Adrenal gland (tissue), 12 donors: ENCODE data around the gene AIF1L. TPM values are rescaled to one million over a fixed set of nuclear protein-coding genes. Genes with fewer than 3 reads are reported as not detected.

Source experiments
- DNase-seq, 7 donors: peaks; one replicate each; pipeline ENCODE4 v3.0.0-alpha.2; 2019 to 2020
- H3K27ac ChIP-seq, 5 donors: fragments of 200-600 bp; sonication (generic) in 4 of 5; 1 replicate in 3 of 5; 2 replicates in 2 of 5; pipeline versions ENCODE4 v1.5.1 to v1.8.0; 2016 to 2020; ENCODE audit warnings: mild to moderate bottlenecking in 1 of 5
- H3K27me3 ChIP-seq: fragments of 200-600 bp; 2 replicates; pipeline ENCODE4 v1.8.0; 2021
- H3K36me3 ChIP-seq, 2 donors: fragments of 200-600 bp; replicated peaks in 1 of 2; 1 replicate in 1 of 2; 2 replicates in 1 of 2; pipeline versions ENCODE4 v1.5.1 to v1.8.0; 2018 to 2022
- H3K4me1 ChIP-seq, 2 donors: fragments of 200-600 bp; replicated peaks in 1 of 2; 1 replicate in 1 of 2; 2 replicates in 1 of 2; pipeline versions ENCODE4 v1.5.1 to v1.8.0; 2018 to 2021
- H3K4me3 ChIP-seq, 4 donors: fragments of 200-600 bp; sonication (generic) in 3 of 4; one replicate each; pipeline ENCODE4 v1.5.1; 2016 to 2018
- H3K9me3 ChIP-seq, 3 donors: fragments of 200-600 bp; sonication (generic) in 1 of 3; replicated peaks in 1 of 3; 1 replicate in 2 of 3; 2 replicates in 1 of 3; pipeline versions ENCODE4 v1.5.1 to v1.8.0; 2016 to 2021
- CTCF ChIP-seq, 6 experiments: fragments of 450-650 bp in 4 of 6; fragments of 200-600 bp in 2 of 6; sonication (generic) in 1 of 6; IDR thresholded peaks; 1 replicate in 5 of 6; 2 replicates in 1 of 6; pipeline versions ENCODE4 v1.5.1 to v1.8.0; 2016 to 2021; ENCODE audit warnings: antibody characterized with exemption in 6 of 6, mild to moderate bottlenecking in 2 of 6, moderate library complexity in 1 of 6
- POLR2A ChIP-seq, 2 donors: fragments of 450-650 bp; IDR thresholded peaks; one replicate each; pipeline ENCODE4 v1.6.1; 2017; ENCODE audit warnings: antibody characterized with exemption in 2 of 2, mild to moderate bottlenecking in 2 of 2, moderate library complexity in 1 of 2
- WGBS, 4 donors: extraction: QIAGEN DNeasy Blood & Tissue Kit in 2 of 4; methylation state at CpG; one replicate each; pipeline versions ENCODE4 v1.1.5 to v1.1.7; 2013 to 2017; 5-methylcytosine and 5-hydroxymethylcytosine counted together
- intact Hi-C, 2 donors: fragments of 100-400 bp; cut with DNase I; formaldehyde crosslinking; loops; one replicate each; pipeline versions ENCODE4 v1.14.1 to v1.15.0; 2022 to 2023
- polyA plus RNA-seq, 3 donors: library from polyadenylated mRNA; stranded (reverse); fragments of 200-250 nt in 2 of 3; fragments of 350-450 nt in 1 of 3; fragmentation: Illumina TruSeq in 1 of 3; extraction: RNeasy Lipid Tissue Mini Kit (QIAGEN cat#74804) in 1 of 3; gene quantifications; one replicate each; pipeline ENCODE4 v1.2.3, GENCODE V29; 2013 to 2014
- total RNA-seq, 9 donors: library from RNA; depleted of rRNA in 4 of 9; stranded (reverse); fragments of >200 nt in 4 of 9; fragments of 120-200 nt in 1 of 9; fragmentation: NEBNext Ultra II Directional in 1 of 9; extraction: Animal tissue kit (Norgen Biotek cat#: 25700) in 1 of 9; gene quantifications; one replicate each; pipeline versions ENCODE4 v1.1.0 to v1.2.4, GENCODE V29; 2013 to 2023
- donor health status: healthy with polysubstance abuse.
- donor health status: Bipolar disorder and iron deficiency.
- donor health status: DM: yes; HTN: yes; CAD: no.
- donor health status: DM: no; HTN: no; CAD: no.
- donor health status: DM: no; HTN: no; CAD: no.
- donor health status: DM: yes; HTN: yes; CAD: no.

Gene AIF1L
- total and polyA plus RNA-seq, 12 donors: 2.1 to 19.2 (median 5.7) TPM

DNA sequence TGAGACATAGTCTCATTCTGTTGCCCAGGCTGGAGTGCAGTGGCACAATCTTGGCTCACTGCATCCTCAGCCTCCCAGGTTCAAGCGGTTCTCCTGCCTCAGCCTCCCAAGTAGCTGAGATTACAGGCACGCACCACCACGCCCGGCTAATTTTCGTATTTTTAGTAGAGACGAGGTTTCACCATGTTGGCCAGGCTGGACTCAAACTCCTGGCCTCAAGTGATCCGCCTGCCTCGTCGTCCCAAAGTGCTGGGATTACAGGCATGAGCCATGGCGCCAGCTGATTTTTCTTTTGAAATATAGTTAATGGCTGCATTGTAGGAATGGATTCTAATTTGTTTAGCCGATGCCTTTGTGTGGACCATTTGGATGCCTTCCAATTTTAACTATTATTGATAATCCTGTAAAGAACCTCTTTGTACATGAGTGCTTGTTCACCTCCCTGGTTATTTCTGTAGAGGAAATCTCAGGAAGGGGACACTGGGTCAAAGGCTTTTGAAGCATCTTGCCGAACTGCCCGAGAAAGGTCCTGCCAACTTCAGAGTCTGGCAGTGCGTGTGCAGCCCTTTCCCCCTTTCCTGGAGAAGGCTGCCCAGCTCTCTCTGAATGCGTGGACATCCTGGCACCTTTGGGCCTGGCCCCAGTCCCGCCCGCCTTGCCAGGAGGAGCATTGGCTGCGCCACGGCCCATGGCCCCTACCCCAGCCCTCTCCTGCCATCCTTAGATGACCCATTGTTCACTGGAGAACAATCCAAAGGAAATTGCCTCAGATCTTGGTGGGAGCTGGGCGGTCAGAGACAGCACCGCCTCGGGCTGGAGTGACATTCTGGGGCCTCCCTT, 20.2 kb downstream of the AIF1L start:
- WGBS, 4 donors: 81 to 91% (median 87%) methylated on average over 17 to 22 of the region's 22 CpGs
- no peaks in the 10 kb centered on the region for H3K27me3 ChIP-seq
- no peaks in the 10 kb centered on the region for H3K4me1 ChIP-seq
- no peaks in the 10 kb centered on the region for H3K36me3 ChIP-seq
- no peak for TF ChIP-seq POLR2A (IDR thresholded peaks at IDR 0.05)
- no peak for TF ChIP-seq CTCF (IDR thresholded peaks at IDR 0.05)
- H3K27ac ChIP-seq: peak overlapping the region in 1 of 5 donors; percentile 65
- intact Hi-C loops: no loop called here
- H3K9me3 ChIP-seq: no peaks in the 10 kb centered on the region
- DNase-seq: peak in 3 of 7 donors; percentile 20 to 61 (median 53)
- no peak overlapping the region for H3K4me3 ChIP-seq

- no peak for TF ChIP-seq POLR2A (IDR thresholded peaks at IDR 0.05)
- TF ChIP-seq CTCF (IDR thresholded peaks at IDR 0.05): no peak
- H3K9me3 ChIP-seq: no peaks in the 10 kb centered on the region
- no peaks in the 10 kb centered on the region for H3K27me3 ChIP-seq
- intact Hi-C loops: no loop called here
- no peak overlapping the region for H3K4me3 ChIP-seq
- H3K4me1 ChIP-seq: no peaks in the 10 kb centered on the region
- H3K36me3 ChIP-seq: no peaks in the 10 kb centered on the region
- WGBS, 4 donors: 56 to 68% (median 57%) methylated on average over 13 of the region's 13 CpGs
- H3K27ac ChIP-seq: peak overlapping the region in 2 of 5 donors; percentile 5 to 65
- peak in 1 of 7 donors; percentile 41 for DNase-seq
Observed at GRCh38 chr9:131117121-131117761, 20.9 kb downstream of the AIF1L start.

DNA sequence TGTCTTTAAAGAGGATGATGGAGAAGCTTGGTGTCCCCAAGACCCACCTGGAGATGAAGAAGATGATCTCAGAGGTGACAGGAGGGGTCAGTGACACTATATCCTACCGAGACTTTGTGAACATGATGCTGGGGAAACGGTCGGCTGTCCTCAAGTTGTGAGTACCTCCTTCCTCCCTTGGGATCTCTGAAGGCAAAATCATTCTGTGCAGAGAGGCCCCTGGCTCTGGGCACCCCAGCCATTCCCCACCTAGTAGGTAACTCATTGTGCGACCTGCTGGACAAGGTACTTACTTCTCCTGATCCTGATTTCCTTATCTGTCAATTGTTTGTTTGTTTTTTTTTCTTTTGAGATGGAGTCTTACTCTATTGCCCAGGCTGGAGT, 21.4 kb downstream of the AIF1L start:
- Histone ChIP-seq H3K27ac (peak overlapping the region in 2 of 5 donors; percentile 5 to 65), H3K36me3 (no peaks in the 10 kb centered on the region), H3K4me3 (no peak overlapping the region), H3K27me3 (no peaks in the 10 kb centered on the region), H3K9me3 (no peaks in the 10 kb centered on the region), H3K4me1 (no peaks in the 10 kb centered on the region)
- DNase-seq: no peak
- WGBS, 4 donors: 75 to 87% (median 77%) methylated on average over 4 of the region's 4 CpGs
- TF ChIP-seq POLR2A (IDR thresholded peaks at IDR 0.05) (no peak), CTCF (IDR thresholded peaks at IDR 0.05) (no peak)
- intact Hi-C loops: no loop called here

DNA sequence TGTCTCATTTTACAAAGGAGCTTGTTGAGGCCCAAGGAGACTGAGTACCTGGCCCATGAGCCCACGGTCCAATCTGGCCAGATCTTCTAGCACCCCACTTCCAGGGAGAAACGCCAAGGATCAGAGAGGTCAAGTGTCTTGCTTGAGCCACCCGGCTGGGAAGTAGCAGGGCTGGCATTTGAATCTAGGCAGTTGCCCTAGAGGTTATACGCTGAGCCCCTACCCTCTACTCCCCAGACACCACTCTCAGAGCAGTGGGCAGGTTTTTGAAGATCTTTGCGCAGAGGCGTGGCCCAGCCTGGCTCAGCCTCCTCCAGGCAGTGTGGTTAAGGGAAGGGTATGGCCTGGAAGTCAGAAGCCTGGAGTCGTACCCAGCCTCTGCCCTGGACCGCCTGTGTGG, 23.3 kb downstream of the AIF1L start:
- DNase-seq: no peak
- WGBS, 4 donors: 81 to 88% (median 86%) methylated on average over 4 to 8 of the region's 8 CpGs
- H3K4me1 ChIP-seq: peaks cover 0 to 2% of the 10 kb centered on the region in 2 donors
- H3K36me3 ChIP-seq: no peaks in the 10 kb centered on the region
- H3K27ac ChIP-seq: no peak overlapping the region
- intact Hi-C loops: no loop called here
- TF ChIP-seq CTCF (IDR thresholded peaks at IDR 0.05) (no peak), POLR2A (IDR thresholded peaks at IDR 0.05) (no peak)
- H3K4me3 ChIP-seq: no peak overlapping the region
- no peaks in the 10 kb centered on the region for H3K9me3 ChIP-seq
- no peaks in the 10 kb centered on the region for H3K27me3 ChIP-seq
